SK-N-SH (cell line): Measurements from ENCODE around the gene IKZF4.

Experiments used
- CHD2 ChIP-seq: fragments of 150-350 bp; IDR thresholded peaks from 2 replicates; pipeline ENCODE4 v1.6.1; 2018; ENCODE audit warnings: low read length; ENCODE audit not compliant: partially characterized antibody
- CTCF ChIP-seq: fragments of 200-600 bp; sonication (generic); IDR thresholded peaks from 2 replicates; pipeline ENCODE4 v1.6.1; 2017; ENCODE audit warnings: antibody characterized with exemption, mild to moderate bottlenecking, moderate library complexity
- EP300 ChIP-seq, 2 experiments: IDR thresholded peaks; 2 replicates each; pipeline versions ENCODE4 v1.4.0 to v1.6.1; 2012; ENCODE audit warnings: borderline replicate concordance in 1 of 2, low read depth in 1 of 2, low read length in 1 of 2
- MAX ChIP-seq: IDR thresholded peaks from 2 replicates; pipeline ENCODE4 v1.4.0; 2012; ENCODE audit warnings: low read depth
- RAD21 ChIP-seq: IDR thresholded peaks from 2 replicates; pipeline ENCODE4 v1.6.1; 2012; ENCODE audit warnings: mild to moderate bottlenecking, low read length

- TF ChIP-seq MAX (no peak), RAD21 (no peak), CHD2 (no peak), CTCF (no peak), EP300 (IDR thresholded peaks at IDR 0.05; ENCODE audit: borderline replicate concordance in 1 of 2, low read depth in 1 of 2, low read length in 1 of 2) (no peak)
Observed at GRCh38 chr12:56034586-56035332, 13.9 kb downstream of the IKZF4 start.
